SU-DHL-6 (cell line): Measurements from ENCODE around the gene SPANXB1.
"Not testable (repeated sequence)": the region's sequence is repeated elsewhere in the genome, so short reads cannot be mapped to it uniquely, and the experiment has no call there.

Experiments used
- H2AFZ ChIP-seq: fragments of 200-600 bp; sonication (generic); 2 replicates; pipeline ENCODE4 v1.6.1; 2014; ENCODE audit warnings: low read depth, mild to moderate bottlenecking, moderate library complexity, mixed read lengths, antibody characterized with exemption, low read length; ENCODE audit not compliant: severe bottlenecking
- H3F3A ChIP-seq: fragments of 200-600 bp; shearing (Covaris generic); 2 replicates; pipeline ENCODE4 v1.6.0; 2016; ENCODE audit warnings: antibody characterized with exemption, mild to moderate bottlenecking; ENCODE audit not compliant: insufficient read depth
- H3K27ac ChIP-seq: fragments of 200-600 bp; sonication (generic); 2 replicates; pipeline ENCODE4 v1.5.1; 2016; ENCODE audit warnings: low read depth, mild to moderate bottlenecking, low read length, moderate library complexity, mixed read lengths
- H3K27me3 ChIP-seq: fragments of 200-600 bp; sonication (generic), shearing (Covaris generic); 2 replicates; pipeline ENCODE4 v1.6.0; 2014; ENCODE audit warnings: mild to moderate bottlenecking, low read length
- H3K36me3 ChIP-seq: fragments of 200-600 bp; sonication (generic); 2 replicates; pipeline ENCODE4 v1.6.1; 2014; ENCODE audit warnings: mild to moderate bottlenecking, low read length, mixed read lengths
- H3K4me2 ChIP-seq: fragments of 300-600, 200-600 bp; shearing (Covaris generic), sonication (generic); 2 replicates; pipeline ENCODE4 v1.6.0; 2014; ENCODE audit warnings: low read length, low read depth, mild to moderate bottlenecking; ENCODE audit not compliant: poor library complexity, severe bottlenecking
- H3K4me3 ChIP-seq: fragments of 200-600 bp; sonication (generic); 2 replicates; pipeline ENCODE4 v1.5.1; 2014; ENCODE audit warnings: antibody characterized with exemption, low read length, mild to moderate bottlenecking, mixed read lengths; ENCODE audit not compliant: insufficient read depth, poor library complexity, severe bottlenecking
- H3K79me2 ChIP-seq: fragments of 200-600 bp; sonication (generic); 2 replicates; pipeline ENCODE4 v1.6.1; 2014; ENCODE audit warnings: mild to moderate bottlenecking, low read length, moderate library complexity; ENCODE audit not compliant: insufficient read depth
- H3K9ac ChIP-seq: fragments of 200-600 bp; sonication (generic); 2 replicates; pipeline ENCODE4 v1.7.0; 2014; ENCODE audit warnings: mild to moderate bottlenecking, low read length
- H3K9me2 ChIP-seq: fragments of 200-600 bp; sonication (generic); replicated peaks from 2 replicates; pipeline ENCODE4 v1.6.1; 2014; ENCODE audit warnings: low read length; ENCODE audit not compliant: insufficient read depth
- H3K9me3 ChIP-seq: fragments of 200-600 bp; sonication (generic); 2 replicates; pipeline ENCODE4 v1.6.1; 2014; ENCODE audit warnings: low read length, mixed read lengths; ENCODE audit not compliant: insufficient read depth
- H4K20me1 ChIP-seq: fragments of 200-600 bp; sonication (generic); 2 replicates; pipeline ENCODE4 v1.6.1; 2014; ENCODE audit warnings: low read depth, mild to moderate bottlenecking, antibody characterized with exemption, low read length, moderate library complexity, mixed read lengths
- CTCF ChIP-seq: fragments of 200-600 bp; sonication (generic); IDR thresholded peaks from one replicate; pipeline ENCODE4 v1.5.1; 2017; ENCODE audit warnings: antibody characterized with exemption, mild to moderate bottlenecking, low read length, moderate library complexity; ENCODE audit not compliant: insufficient read depth, poor library complexity, severe bottlenecking
- EZH2phosphoT487 ChIP-seq: fragments of 200-600 bp; sonication (generic), shearing (Covaris generic); conservative IDR thresholded peaks from 2 replicates; pipeline ENCODE4 v1.6.1; 2018; ENCODE audit warnings: mild to moderate bottlenecking, antibody characterized with exemption, low read length, moderate library complexity, mixed read lengths

The SPANXB1 gene

GRCh38 chrX:141002568-141002967, at the start of gene SPANXB1:
TSS of gene SPANXB1 (plus strand) at chrX:141002594. CDS start at chrX:141002694, 100 bp downstream.
- H3K79me2 ChIP-seq, H3K27ac ChIP-seq, H2AFZ ChIP-seq, H3K4me2 ChIP-seq, H3K9me3 ChIP-seq, H3K4me3 ChIP-seq, H3K36me3 ChIP-seq, H3K9ac ChIP-seq, H3F3A ChIP-seq, H3K9me2 ChIP-seq, H4K20me1 ChIP-seq, H3K27me3 ChIP-seq: not testable (repeated sequence)

GRCh38 chrX:140967036-140967435, 35.4 kb upstream of the SPANXB1 start:
- Histone ChIP-seq H3F3A (no peaks in the 10 kb centered on the region), H3K27me3 (no peaks in the 10 kb centered on the region), H3K36me3 (no peaks in the 10 kb centered on the region), H2AFZ (no peak overlapping the region), H3K9ac (no peak overlapping the region), H3K4me3 (no peak overlapping the region), H3K9me3 (no peaks in the 10 kb centered on the region), H3K4me2 (no peak overlapping the region), H3K79me2 (no peaks in the 10 kb centered on the region), H3K27ac (no peak overlapping the region), H3K9me2 (no peaks in the 10 kb centered on the region), H4K20me1 (no peaks in the 10 kb centered on the region)
- no peak for TF ChIP-seq CTCF
- no peak for TF ChIP-seq EZH2phosphoT487

- H3K9me3 ChIP-seq, result no peaks in the 10 kb centered on the region
- H3K9ac ChIP-seq, result no peak overlapping the region
- H3K9me2 ChIP-seq, result no peaks in the 10 kb centered on the region
- H3K4me3 ChIP-seq, result no peak overlapping the region
- no peak overlapping the region for H3K4me2 ChIP-seq
- H3K79me2 ChIP-seq, result no peaks in the 10 kb centered on the region
- H3K36me3 ChIP-seq, result no peaks in the 10 kb centered on the region
- no peak for TF ChIP-seq EZH2phosphoT487
- TF ChIP-seq CTCF, result no peak
- H4K20me1 ChIP-seq, result no peaks in the 10 kb centered on the region
- no peaks in the 10 kb centered on the region for H3F3A ChIP-seq
- H2AFZ ChIP-seq, result no peak overlapping the region
- H3K27me3 ChIP-seq, result no peaks in the 10 kb centered on the region
- no peak overlapping the region for H3K27ac ChIP-seq
These were observed 31.1 kb upstream of the SPANXB1 start for GRCh38 chrX:140971099-140971795.

- no peaks in the 10 kb centered on the region for H3K79me2 ChIP-seq
- H3K9ac ChIP-seq, result no peak overlapping the region
- no peak overlapping the region for H3K4me2 ChIP-seq
- H3K9me3 ChIP-seq, result no peaks in the 10 kb centered on the region
- H3F3A ChIP-seq, result no peaks in the 10 kb centered on the region
- H3K27me3 ChIP-seq, result no peaks in the 10 kb centered on the region
- H3K36me3 ChIP-seq, result no peaks in the 10 kb centered on the region
- H4K20me1 ChIP-seq, result no peaks in the 10 kb centered on the region
- H3K9me2 ChIP-seq, result no peaks in the 10 kb centered on the region
- no peak overlapping the region for H3K27ac ChIP-seq
- TF ChIP-seq CTCF (no peak), EZH2phosphoT487 (no peak)
- H2AFZ ChIP-seq, result no peak overlapping the region
- no peak overlapping the region for H3K4me3 ChIP-seq
These were observed 26.9 kb upstream of the SPANXB1 start for GRCh38 chrX:140975472-140975871.
